CMK (cell line): ENCODE data around the gene ZNF48.

Source experiments
- DNase-seq: peaks from one replicate; pipeline ENCODE4 v3.0.0-alpha.2; 2010; ENCODE audit warnings: low read depth

Gene ZNF48

DNA sequence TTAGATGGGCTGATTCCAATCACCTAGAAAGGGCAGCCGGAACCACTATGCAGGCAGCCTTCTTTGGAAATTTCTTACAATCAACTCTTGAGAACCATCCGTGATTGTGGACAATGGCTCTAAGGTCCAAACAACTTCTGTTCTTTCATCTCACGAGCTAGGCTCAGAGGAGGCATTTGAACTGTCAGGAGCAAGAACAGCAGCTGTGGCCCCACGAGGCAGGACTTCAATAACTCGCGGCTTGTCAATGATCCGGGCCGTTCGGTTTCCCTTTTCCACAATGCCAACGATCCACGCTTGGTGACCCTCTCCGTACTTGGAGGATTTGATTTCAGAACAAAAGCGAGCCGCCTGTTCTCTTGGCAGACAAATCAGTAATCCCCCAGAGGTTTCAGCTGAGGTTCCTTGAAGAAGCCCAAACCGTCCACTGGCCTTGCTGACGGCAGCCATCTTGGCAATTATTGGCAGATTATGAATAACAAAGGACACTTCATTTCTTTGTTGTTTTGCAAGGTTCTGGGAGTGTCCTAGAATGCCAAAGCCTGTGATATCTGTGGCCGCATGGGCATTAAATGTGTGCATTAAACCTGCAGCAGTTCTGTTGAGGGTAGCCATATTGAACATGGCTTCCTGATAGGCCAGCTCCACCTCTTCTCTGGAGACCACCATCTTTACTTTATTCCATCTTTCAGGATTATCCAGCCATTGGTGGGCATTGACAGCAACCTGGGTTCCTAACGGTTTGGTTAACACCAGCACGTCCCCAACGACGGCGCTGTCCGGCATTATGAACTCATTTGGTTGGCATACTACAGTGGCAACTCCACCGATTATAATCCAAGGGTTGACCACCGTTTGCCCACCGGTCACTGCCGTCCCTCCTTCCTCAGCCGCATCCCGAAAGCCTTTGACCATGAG, 49.3 kb downstream of the ZNF48 start:
- no peak for DNase-seq

DNA sequence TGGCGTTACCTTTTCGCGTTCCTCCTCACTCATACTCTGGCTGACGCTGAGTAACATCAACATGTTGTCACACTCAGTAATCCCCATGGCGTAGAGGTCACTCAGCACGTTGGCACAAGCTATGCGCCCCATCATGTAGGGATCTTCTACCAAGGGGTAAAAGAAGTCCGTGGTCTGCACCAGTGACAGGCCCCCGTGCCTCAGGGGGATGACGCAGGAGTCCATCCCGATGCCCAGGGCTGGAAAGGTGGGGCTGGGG, 49.9 kb downstream of the ZNF48 start:
- no peak for DNase-seq

DNA sequence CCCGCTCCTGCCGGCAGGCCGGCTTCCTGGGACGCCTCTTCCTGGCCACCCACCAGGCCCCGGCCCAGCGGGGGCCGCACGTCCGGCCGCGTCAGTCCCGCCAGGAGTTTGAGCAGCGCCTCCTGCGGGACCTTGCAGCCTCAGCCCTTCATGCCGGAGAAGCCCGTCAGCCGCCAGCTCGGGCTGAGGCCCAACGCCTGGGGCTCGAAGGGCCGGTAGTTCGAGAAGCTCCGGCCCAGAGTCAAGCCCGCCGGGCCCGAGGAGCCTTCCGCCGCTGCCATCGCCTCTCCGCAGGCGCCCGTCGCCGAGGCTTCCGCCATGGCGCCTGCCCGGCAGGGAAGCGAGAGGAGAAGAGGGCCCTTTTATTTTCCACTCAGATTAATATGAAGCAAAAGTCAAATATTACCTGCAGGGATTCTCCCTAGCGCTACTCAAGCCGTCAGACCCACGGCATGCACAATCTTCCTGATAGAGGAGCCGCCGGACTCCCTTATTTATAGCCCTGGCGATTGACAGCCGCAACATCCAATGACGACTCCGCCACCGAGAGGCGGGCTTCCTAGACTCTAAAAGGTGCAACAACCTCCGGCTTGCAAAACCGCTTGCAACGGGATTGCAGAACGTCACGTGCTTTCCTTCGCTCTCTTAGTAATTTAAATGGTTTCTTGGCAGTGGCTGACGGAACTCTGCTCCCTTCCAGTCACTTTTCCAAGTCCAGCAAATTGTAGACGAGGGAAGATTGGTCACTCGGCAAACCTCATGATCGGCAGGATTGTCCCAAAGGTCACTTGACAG, 50.4 kb downstream of the ZNF48 start, which contains the start of gene SEPHS2:
Gene SEPHS2 (minus strand): TSS at position 467 of the 795 bp plus-strand sequence. CDS start 147 bp downstream, at position 320.
- DNase-seq, result peak; percentile 91

DNA sequence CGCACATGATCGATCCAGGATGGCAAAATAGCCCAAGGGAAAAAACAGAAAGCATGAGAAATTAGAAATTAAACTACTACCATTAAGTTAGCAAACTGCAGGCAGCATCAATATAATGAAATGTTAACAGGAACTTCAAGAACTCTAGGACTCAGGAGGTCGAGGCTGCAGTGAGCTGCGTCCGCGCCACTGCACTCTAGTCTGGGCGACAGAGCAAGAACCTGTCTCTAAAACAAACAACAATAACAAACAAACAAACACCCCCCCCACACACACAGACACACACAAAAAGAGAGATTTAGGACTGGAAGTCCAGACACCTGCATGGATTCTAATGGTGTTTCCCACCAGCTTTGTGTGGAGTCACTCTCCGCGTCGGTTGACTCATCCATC, 51.0 kb downstream of the ZNF48 start:
- no peak for DNase-seq

DNA sequence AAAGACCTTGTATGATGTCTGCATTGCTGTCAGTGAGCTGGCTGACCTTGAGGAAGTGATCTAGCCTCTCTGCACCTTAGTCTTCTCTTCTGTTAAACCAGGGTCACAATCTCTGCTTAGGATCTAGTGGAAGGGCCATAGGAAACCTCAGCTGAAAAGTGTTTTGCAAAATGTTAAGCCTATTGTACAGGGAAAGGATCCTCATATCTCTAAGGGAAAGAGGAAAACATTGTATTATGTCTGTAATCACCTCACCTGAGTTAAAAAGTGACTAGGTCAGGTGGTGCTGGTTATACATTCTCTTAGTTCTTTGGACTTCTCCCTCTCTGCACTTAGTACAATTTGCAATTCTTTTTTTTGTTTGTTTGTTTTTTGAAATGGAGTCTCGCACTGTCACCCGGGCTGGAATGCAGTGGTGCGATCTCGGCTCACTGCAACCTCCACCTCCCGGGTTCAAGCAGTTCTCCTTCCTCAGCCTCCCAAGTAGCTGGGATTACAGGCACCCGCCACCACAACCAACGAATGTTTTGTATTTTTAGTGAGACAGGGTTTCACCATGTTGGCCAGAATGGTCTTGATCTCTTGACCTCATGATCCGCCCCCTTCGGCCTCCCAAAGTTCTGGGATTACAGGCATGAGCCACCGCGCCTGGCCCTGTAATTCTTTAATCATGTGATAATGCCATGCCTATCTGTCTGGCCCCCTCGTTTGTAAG, 52.4 kb downstream of the ZNF48 start:
- DNase-seq, result no peak

DNA sequence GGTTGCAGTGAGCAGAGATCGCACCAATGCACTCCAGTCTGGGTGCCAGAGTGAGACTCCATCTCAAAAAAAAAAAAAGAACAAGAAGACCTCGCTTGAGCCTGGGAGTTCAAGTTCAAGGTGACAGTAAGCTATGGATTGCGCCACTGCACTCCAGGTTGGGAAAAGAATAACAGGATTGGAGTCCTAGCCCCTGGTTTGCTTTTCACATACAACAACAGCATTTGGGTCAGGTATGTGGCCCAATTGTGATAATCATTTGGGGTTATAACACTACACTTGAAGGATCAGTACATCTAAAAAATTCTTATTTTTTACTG, 53.9 kb downstream of the ZNF48 start:
- no peak for DNase-seq
